Keratinocyte (primary cell): ENCODE results near the gene ROPN1B.

ENCODE experiments used
- EZH2 ChIP-seq: IDR thresholded peaks from one replicate; pipeline ENCODE4 v1.6.1; 2012; ENCODE audit warnings: inconsistent platforms, mild to moderate bottlenecking, low read length, moderate library complexity
- TF ChIP-seq, protein P1 (sequence below), 3 experiments: IDR thresholded peaks in 1 of 3; conservative IDR thresholded peaks in 1 of 3; optimal IDR thresholded peaks in 1 of 3; 2 replicates in 2 of 3; 3 replicates in 1 of 3; pipeline versions ENCODE3 to v1.5.1; 2011; ENCODE audit warnings: low read length in 3 of 3, mild to moderate bottlenecking in 3 of 3, moderate library complexity in 2 of 3, control low read depth in 1 of 3, inconsistent platforms in 1 of 3; ENCODE audit not compliant: insufficient read depth in 2 of 3; ENCODE audit errors: extremely low read depth in 1 of 3

GRCh38 chr3:126015075-126015474 lies 46.1 kb downstream of the ROPN1B start:
- TF ChIP-seq, protein P1, sequence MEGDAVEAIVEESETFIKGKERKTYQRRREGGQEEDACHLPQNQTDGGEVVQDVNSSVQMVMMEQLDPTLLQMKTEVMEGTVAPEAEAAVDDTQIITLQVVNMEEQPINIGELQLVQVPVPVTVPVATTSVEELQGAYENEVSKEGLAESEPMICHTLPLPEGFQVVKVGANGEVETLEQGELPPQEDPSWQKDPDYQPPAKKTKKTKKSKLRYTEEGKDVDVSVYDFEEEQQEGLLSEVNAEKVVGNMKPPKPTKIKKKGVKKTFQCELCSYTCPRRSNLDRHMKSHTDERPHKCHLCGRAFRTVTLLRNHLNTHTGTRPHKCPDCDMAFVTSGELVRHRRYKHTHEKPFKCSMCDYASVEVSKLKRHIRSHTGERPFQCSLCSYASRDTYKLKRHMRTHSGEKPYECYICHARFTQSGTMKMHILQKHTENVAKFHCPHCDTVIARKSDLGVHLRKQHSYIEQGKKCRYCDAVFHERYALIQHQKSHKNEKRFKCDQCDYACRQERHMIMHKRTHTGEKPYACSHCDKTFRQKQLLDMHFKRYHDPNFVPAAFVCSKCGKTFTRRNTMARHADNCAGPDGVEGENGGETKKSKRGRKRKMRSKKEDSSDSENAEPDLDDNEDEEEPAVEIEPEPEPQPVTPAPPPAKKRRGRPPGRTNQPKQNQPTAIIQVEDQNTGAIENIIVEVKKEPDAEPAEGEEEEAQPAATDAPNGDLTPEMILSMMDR (optimal IDR thresholded peaks at IDR 0.05 in 1 of 3, IDR thresholded peaks at IDR 0.05 in 1 of 3, conservative IDR thresholded peaks at IDR 0.05 in 1 of 3; ENCODE audit: extremely low read depth in 1 of 3, insufficient read depth in 2 of 3, low read length in 3 of 3): no peak
- TF ChIP-seq EZH2: no peak
